SK-N-SH (cell line): ENCODE results near the gene IMPA2. TPM values are rescaled to one million over a fixed set of nuclear protein-coding genes. Genes with fewer than 3 reads are reported as not detected.
"Not testable (repeated sequence)": the region's sequence is repeated elsewhere in the genome, so short reads cannot be mapped to it uniquely, and the experiment has no call there.

Source experiments
- CTCF ChIA-PET: fragments of 300-600, 350-600 bp; formaldehyde crosslinking; extraction: SDS; loops from one replicate; lab custom pipeline; 2021; lab: Yijun Ruan, JAX
- POLR2A ChIA-PET: fragments of 350-600 bp; sonication (Branson Sonifier 250); formaldehyde crosslinking; extraction: SDS; loops from one replicate; lab custom pipeline; 2020; ENCODE audit warnings: antibody characterized with exemption, inconsistent platforms; lab: Yijun Ruan, JAX
- DNase-seq: peaks from one replicate; pipeline ENCODE4 v3.0.0; 2012
- H2AFZ ChIP-seq: fragments of 200-600 bp; sonication (generic); 2 replicates; pipeline ENCODE4 v1.8.1; 2016; ENCODE audit warnings: antibody characterized with exemption, mild to moderate bottlenecking, low read depth
- H3F3A ChIP-seq: fragments of 200-600 bp; sonication (generic); replicated peaks from 2 replicates; pipeline ENCODE3; 2016; ENCODE audit warnings: antibody characterized with exemption, mild to moderate bottlenecking; ENCODE audit not compliant: insufficient read depth
- H3K27ac ChIP-seq, 2 experiments: fragments of 200-500 bp in 1 of 2; fragments of 200-600 bp in 1 of 2; sonication (Bioruptor generic) in 1 of 2; sonication (generic), shearing (Covaris generic) in 1 of 2; 2 replicates each; pipeline versions ENCODE4 v1.5.1 to v1.6.1; 2014 to 2016; ENCODE audit warnings: low read depth in 2 of 2, inconsistent platforms in 1 of 2, low read length in 1 of 2, mild to moderate bottlenecking in 1 of 2, mixed read lengths in 1 of 2
- H3K27me3 ChIP-seq: fragments of 200-600 bp; sonication (generic), shearing (Covaris generic); 2 replicates; pipeline ENCODE4 v1.6.1; 2016; ENCODE audit warnings: mixed run types; ENCODE audit not compliant: insufficient read depth
- H3K36me3 ChIP-seq, 2 experiments: fragments of 200-500 bp in 1 of 2; fragments of 200-600 bp in 1 of 2; sonication (Bioruptor generic) in 1 of 2; sonication (generic) in 1 of 2; replicated peaks in 1 of 2; 2 replicates each; pipeline versions ENCODE3 to v1.5.1; 2014 to 2016; ENCODE audit warnings: low read length in 1 of 2, mild to moderate bottlenecking in 1 of 2; ENCODE audit not compliant: insufficient read depth in 2 of 2, control insufficient read depth in 1 of 2
- H3K4me1 ChIP-seq, 2 experiments: fragments of 200-500 bp in 1 of 2; fragments of 200-600 bp in 1 of 2; sonication (Bioruptor generic) in 1 of 2; sonication (generic), shearing (Covaris generic) in 1 of 2; 2 replicates each; pipeline versions ENCODE4 v1.5.1 to v1.6.1; 2014 to 2016; ENCODE audit warnings: low read depth in 1 of 2, low read length in 1 of 2, mixed run types in 1 of 2; ENCODE audit not compliant: insufficient read depth in 2 of 2, control insufficient read depth in 1 of 2
- H3K4me2 ChIP-seq: fragments of 200-600 bp; sonication (generic), shearing (Covaris generic); 2 replicates; pipeline ENCODE4 v1.6.1; 2017; ENCODE audit warnings: mixed run types
- H3K4me3 ChIP-seq, 2 experiments: fragments of 200-500 bp in 1 of 2; fragments of 200-600 bp in 1 of 2; sonication (Bioruptor generic) in 1 of 2; sonication (generic), shearing (Covaris generic) in 1 of 2; 2 replicates each; pipeline versions ENCODE4 v1.5.1 to v1.8.1; 2014 to 2016; ENCODE audit warnings: low read depth in 2 of 2, inconsistent platforms in 1 of 2, low read length in 1 of 2, mild to moderate bottlenecking in 1 of 2, mixed read lengths in 1 of 2, moderate library complexity in 1 of 2
- H3K79me2 ChIP-seq: fragments of 200-600 bp; sonication (generic); 2 replicates; pipeline ENCODE4 v1.8.1; 2017; ENCODE audit warnings: mild to moderate bottlenecking; ENCODE audit not compliant: insufficient read depth
- H3K9ac ChIP-seq: fragments of 200-600 bp; sonication (generic); 2 replicates; pipeline ENCODE4 v1.6.1; 2017; ENCODE audit warnings: mixed run types
- H3K9me2 ChIP-seq: fragments of 200-600 bp; sonication (generic); 2 replicates; pipeline ENCODE4 v1.6.1; 2017; ENCODE audit warnings: mixed run types
- H3K9me3 ChIP-seq: fragments of 200-600 bp; sonication (generic); 2 replicates; pipeline ENCODE4 v1.6.1; 2017; ENCODE audit warnings: mixed run types, mild to moderate bottlenecking, moderate library complexity
- H4K20me1 ChIP-seq: fragments of 200-600 bp; sonication (generic); 2 replicates; pipeline ENCODE4 v1.6.1; 2017; ENCODE audit warnings: mild to moderate bottlenecking, mixed run types; ENCODE audit not compliant: insufficient read depth
- CHD2 ChIP-seq: fragments of 150-350 bp; IDR thresholded peaks from 2 replicates; pipeline ENCODE4 v1.6.1; 2018; ENCODE audit warnings: low read length; ENCODE audit not compliant: partially characterized antibody
- ELF1 ChIP-seq: IDR thresholded peaks from 2 replicates; pipeline ENCODE4 v1.4.0; 2012
- EZH2phosphoT487 ChIP-seq: fragments of 200-600 bp; sonication (generic); IDR thresholded peaks from 2 replicates; pipeline ENCODE4 v1.6.1; 2017; ENCODE audit warnings: low read depth, mixed run types, mild to moderate bottlenecking, antibody characterized with exemption, moderate library complexity, borderline replicate concordance
- FOSL2 ChIP-seq: IDR thresholded peaks from 2 replicates; pipeline ENCODE4 v1.4.0; 2012; ENCODE audit warnings: low read depth, mild to moderate bottlenecking, moderate library complexity, borderline replicate concordance
- FOXJ3 ChIP-seq: sonication (generic); formaldehyde crosslinking; IDR thresholded peaks from 2 replicates; pipeline ENCODE4 v1.5.1; 2020; ENCODE audit warnings: mild to moderate bottlenecking, missing genetic modification reagents
- FOXM1 ChIP-seq: IDR thresholded peaks from 2 replicates; pipeline ENCODE4 v1.4.0; 2012; ENCODE audit warnings: low read depth, mild to moderate bottlenecking
- GATA2 ChIP-seq: sonication (generic); formaldehyde crosslinking; IDR thresholded peaks from 2 replicates; pipeline ENCODE4 v1.5.0; 2020; ENCODE audit warnings: mild to moderate bottlenecking, missing genetic modification reagents
- JUND ChIP-seq: IDR thresholded peaks from 2 replicates; pipeline ENCODE4 v1.4.0; 2012
- MEF2A ChIP-seq: IDR thresholded peaks from 2 replicates; pipeline ENCODE4 v1.4.0; 2012; ENCODE audit warnings: low read depth, borderline replicate concordance
- MXI1 ChIP-seq: IDR thresholded peaks from 2 replicates; pipeline ENCODE4 v1.6.1; 2012; ENCODE audit warnings: mild to moderate bottlenecking, low read depth, low read length, improper control_type of control experiment
- NFIC ChIP-seq: IDR thresholded peaks from 2 replicates; pipeline ENCODE4 v1.4.0; 2012; ENCODE audit warnings: borderline replicate concordance
- RAD21 ChIP-seq: IDR thresholded peaks from 2 replicates; pipeline ENCODE4 v1.6.1; 2012; ENCODE audit warnings: mild to moderate bottlenecking, low read length
- RCOR1 ChIP-seq: fragments of 150-350 bp; IDR thresholded peaks from 2 replicates; pipeline ENCODE4 v1.6.1; 2017; ENCODE audit warnings: antibody characterized with exemption, low read length
- RXRA ChIP-seq: IDR thresholded peaks from 2 replicates; pipeline ENCODE4 v1.4.0; 2012; ENCODE audit warnings: low read depth, mild to moderate bottlenecking, borderline replicate concordance
- SIN3A ChIP-seq: IDR thresholded peaks from 2 replicates; pipeline ENCODE4 v1.6.1; 2012; ENCODE audit warnings: low read depth, mild to moderate bottlenecking, low read length, moderate library complexity, borderline replicate concordance
- TCF12 ChIP-seq: IDR thresholded peaks from 2 replicates; pipeline ENCODE4 v1.4.0; 2012
- USF1 ChIP-seq: IDR thresholded peaks from 2 replicates; pipeline ENCODE4 v1.4.0; 2012; ENCODE audit warnings: low read depth, borderline replicate concordance
- YY1 ChIP-seq: IDR thresholded peaks from 2 replicates; pipeline ENCODE4 v1.4.0; 2012; ENCODE audit warnings: low read depth, mild to moderate bottlenecking
- ZBTB33 ChIP-seq: IDR thresholded peaks from 2 replicates; pipeline ENCODE4 v1.4.0; 2012; ENCODE audit warnings: low read depth, borderline replicate concordance
- WGBS: methylation state at CpG from one replicate; pipeline ENCODE4 v1.1.6; 2017; ENCODE audit warnings: low lambda C conversion rate; 5-methylcytosine and 5-hydroxymethylcytosine counted together
- polyA plus RNA-seq, 3 experiments: library from polyadenylated mRNA; depleted of rRNA; stranded (reverse); fragments of >200 nt; gene quantifications; 2 replicates each; pipeline ENCODE4 v1.2.3, GENCODE V29; 2012

The IMPA2 gene
- polyA plus RNA-seq, 1 of the 3 experiments (the other 2 are of a cell fraction), result 0.18 TPM

GRCh38 chr18:11959651-11960050 is 21.7 kb upstream of the IMPA2 start:
- WGBS, result no CpG with 5 or more reads among the region's 33 CpGs
- not testable (repeated sequence) for H3K36me3 ChIP-seq

GRCh38 chr18:11960743-11961380 is 20.4 kb upstream of the IMPA2 start:
- no peak for DNase-seq
- CTCF ChIA-PET, result interaction anchor here (0.6 to 1.1 kb wide), 3 partner anchors 22 to 386 kb away, joined by 3 to 4 read pairs (median 3); no protein-coding TSS in a partner anchor
- no peaks in the 10 kb centered on the region for H3K4me1 ChIP-seq
- no peak overlapping the region for H3K9ac ChIP-seq
- no peak overlapping the region for H3K4me2 ChIP-seq
- H3K9me2 ChIP-seq, result no peaks in the 10 kb centered on the region
- H2AFZ ChIP-seq, result no peak overlapping the region
- H4K20me1 ChIP-seq, result no peaks in the 10 kb centered on the region
- 47% methylated on average over 17 of the region's 17 CpGs for WGBS
- no peak overlapping the region for H3K4me3 ChIP-seq
- no peak for TF ChIP-seq FOXJ3 (CRISPR knock-in tag)
- TF ChIP-seq MXI1, result no peak
- TF ChIP-seq GATA2 (CRISPR knock-in tag), result no peak
- TF ChIP-seq, all 33 proteins: peak for 0
- Histone ChIP-seq H3K79me2 (no peaks in the 10 kb centered on the region), H3K36me3 (no peaks in the 10 kb centered on the region), H3K27ac (no peak overlapping the region), H3F3A (no peaks in the 10 kb centered on the region), H3K9me3 (no peaks in the 10 kb centered on the region), H3K27me3 (peaks cover 12% of the 10 kb centered on the region; the same call in 1 of the 2 replicates)
- POLR2A ChIA-PET, result no interaction called here

More at GRCh38 chr18:11959651-11960050, 21.7 kb upstream of the IMPA2 start:
- H3K4me2 ChIP-seq, H3F3A ChIP-seq, DNase-seq, POLR2A ChIA-PET, H2AFZ ChIP-seq, H3K9me2 ChIP-seq, H3K27ac ChIP-seq, H3K4me1 ChIP-seq, H4K20me1 ChIP-seq, H3K79me2 ChIP-seq, H3K9me3 ChIP-seq, H3K4me3 ChIP-seq, H3K9ac ChIP-seq, CTCF ChIA-PET: not testable (repeated sequence)
- H3K27me3 ChIP-seq, result peaks cover 12% of the 10 kb centered on the region; the same call in 1 of the 2 replicates

GRCh38 chr18:11962597-11962996 is 18.7 kb upstream of the IMPA2 start:
- TF ChIP-seq USF1 (no peak), MXI1 (no peak), FOXM1 (no peak), YY1 (no peak), JUND (no peak), NFIC (no peak), ELF1 (no peak), EZH2phosphoT487 (no peak), ZBTB33 (no peak), RAD21 (no peak), RCOR1 (no peak), FOSL2 (no peak), SIN3A (no peak), TCF12 (no peak), RXRA (no peak), CHD2 (no peak), MEF2A (no peak)
- TF ChIP-seq, all 33 proteins: peak for 0
- Histone ChIP-seq H3K9ac (no peak overlapping the region), H4K20me1 (no peaks in the 10 kb centered on the region), H3K27ac (no peak overlapping the region), H3K4me2 (no peak overlapping the region), H3F3A (no peaks in the 10 kb centered on the region), H3K27me3 (peaks cover 18% of the 10 kb centered on the region; the same call in 1 of the 2 replicates), H3K9me3 (no peaks in the 10 kb centered on the region), H3K4me3 (no peak overlapping the region), H3K4me1 (no peaks in the 10 kb centered on the region), H3K36me3 (no peaks in the 10 kb centered on the region), H3K79me2 (no peaks in the 10 kb centered on the region), H3K9me2 (no peaks in the 10 kb centered on the region), H2AFZ (no peak overlapping the region)
- ChIA-PET POLR2A (no interaction called here), CTCF (no interaction called here)
- 5% methylated on average over 1 of the region's 1 CpG for WGBS
- DNase-seq, result no peak
